Measurements from ENCODE around the gene KIF2A.

Gene KIF2A

GRCh38 chr5:62268234-62268633 lies 37.8 kb upstream of the KIF2A start:
- no peak for TF ChIP-seq ZBTB7A (IDR thresholded peaks at IDR 0.05; ENCODE audit: low read depth)
- TF ChIP-seq MAX (IDR thresholded peaks at IDR 0.05): no peak
- TF ChIP-seq YY1 (IDR thresholded peaks at IDR 0.05; ENCODE audit: low read depth): no peak
- TF ChIP-seq NFIC (IDR thresholded peaks at IDR 0.05): peak; percentile 78
- no peak for TF ChIP-seq USF1 (IDR thresholded peaks at IDR 0.05)
- TF ChIP-seq RAD21 (IDR thresholded peaks at IDR 0.05; ENCODE audit: low read depth): no peak
- 0 out of 2 replicates have a peak, but pooled peaks have one; percentile 10 for TF ChIP-seq EP300 (IDR thresholded peaks at IDR 0.05; ENCODE audit: borderline replicate concordance)
- no peak for TF ChIP-seq TAF1 (IDR thresholded peaks at IDR 0.05; ENCODE audit: low read depth)
- TF ChIP-seq TCF12 (IDR thresholded peaks at IDR 0.05; ENCODE audit: low read depth): no peak
- no peak for TF ChIP-seq EGR1 (IDR thresholded peaks at IDR 0.05)
- no peak for TF ChIP-seq TEAD4 (IDR thresholded peaks at IDR 0.05)
- TF ChIP-seq FOXM1 (IDR thresholded peaks at IDR 0.05; ENCODE audit: borderline replicate concordance, low read depth): no peak
- TF ChIP-seq CEBPB (IDR thresholded peaks at IDR 0.05): peak; percentile 57; the same call in 1 of the 2 replicates
- TF ChIP-seq CREB1 (IDR thresholded peaks at IDR 0.05; ENCODE audit: low read depth): no peak
- no peak for TF ChIP-seq REST (IDR thresholded peaks at IDR 0.05; ENCODE audit: low read depth)

- TF ChIP-seq USF1 (IDR thresholded peaks at IDR 0.05) (no peak), TEAD4 (IDR thresholded peaks at IDR 0.05) (no peak), RAD21 (IDR thresholded peaks at IDR 0.05; ENCODE audit: low read depth) (no peak), TAF1 (IDR thresholded peaks at IDR 0.05; ENCODE audit: low read depth) (no peak), TCF12 (IDR thresholded peaks at IDR 0.05; ENCODE audit: low read depth) (no peak), CREB1 (IDR thresholded peaks at IDR 0.05; ENCODE audit: low read depth) (no peak), EP300 (IDR thresholded peaks at IDR 0.05; ENCODE audit: borderline replicate concordance) (no peak), ZBTB7A (IDR thresholded peaks at IDR 0.05; ENCODE audit: low read depth) (no peak), MAX (IDR thresholded peaks at IDR 0.05) (no peak)
Measured at GRCh38 chr5:62268792-62269191, 37.2 kb upstream of the KIF2A start.

- TF ChIP-seq EGR1 (IDR thresholded peaks at IDR 0.05): no peak
- no peak for TF ChIP-seq USF1 (IDR thresholded peaks at IDR 0.05)
- no peak for TF ChIP-seq ZBTB7A (IDR thresholded peaks at IDR 0.05; ENCODE audit: low read depth)
- no peak for TF ChIP-seq TCF12 (IDR thresholded peaks at IDR 0.05; ENCODE audit: low read depth)
- no peak for TF ChIP-seq MAX (IDR thresholded peaks at IDR 0.05)
- no peak for TF ChIP-seq CREB1 (IDR thresholded peaks at IDR 0.05; ENCODE audit: low read depth)
- no peak for TF ChIP-seq NFIC (IDR thresholded peaks at IDR 0.05)
- no peak for TF ChIP-seq TAF1 (IDR thresholded peaks at IDR 0.05; ENCODE audit: low read depth)
- no peak for TF ChIP-seq RAD21 (IDR thresholded peaks at IDR 0.05; ENCODE audit: low read depth)
- TF ChIP-seq FOXM1 (IDR thresholded peaks at IDR 0.05; ENCODE audit: borderline replicate concordance, low read depth): no peak
- no peak for TF ChIP-seq TEAD4 (IDR thresholded peaks at IDR 0.05)
- no peak for TF ChIP-seq YY1 (IDR thresholded peaks at IDR 0.05; ENCODE audit: low read depth)
- no peak for TF ChIP-seq EP300 (IDR thresholded peaks at IDR 0.05; ENCODE audit: borderline replicate concordance)
- no peak for TF ChIP-seq REST (IDR thresholded peaks at IDR 0.05; ENCODE audit: low read depth)
- TF ChIP-seq CEBPB (IDR thresholded peaks at IDR 0.05): no peak
Measured at GRCh38 chr5:62271370-62271769, 34.6 kb upstream of the KIF2A start.

- TF ChIP-seq ZBTB7A (IDR thresholded peaks at IDR 0.05; ENCODE audit: low read depth) (no peak), MAX (IDR thresholded peaks at IDR 0.05) (no peak), EGR1 (IDR thresholded peaks at IDR 0.05) (no peak), TAF1 (IDR thresholded peaks at IDR 0.05; ENCODE audit: low read depth) (no peak), USF1 (IDR thresholded peaks at IDR 0.05) (no peak), CREB1 (IDR thresholded peaks at IDR 0.05; ENCODE audit: low read depth) (no peak), RAD21 (IDR thresholded peaks at IDR 0.05; ENCODE audit: low read depth) (no peak), REST (IDR thresholded peaks at IDR 0.05; ENCODE audit: low read depth) (no peak), CEBPB (IDR thresholded peaks at IDR 0.05) (no peak), NFIC (IDR thresholded peaks at IDR 0.05) (no peak), YY1 (IDR thresholded peaks at IDR 0.05; ENCODE audit: low read depth) (no peak), EP300 (IDR thresholded peaks at IDR 0.05; ENCODE audit: borderline replicate concordance) (no peak), TCF12 (IDR thresholded peaks at IDR 0.05; ENCODE audit: low read depth) (no peak), FOXM1 (IDR thresholded peaks at IDR 0.05; ENCODE audit: borderline replicate concordance, low read depth) (no peak), TEAD4 (IDR thresholded peaks at IDR 0.05) (no peak)
Measured at GRCh38 chr5:62271870-62272269, 34.1 kb upstream of the KIF2A start.

Data from Ishikawa (cell line).